GM18520 (cell line): ENCODE results near the gene FUT1.
"Not testable (repeated sequence)": the region's sequence is repeated elsewhere in the genome, so short reads cannot be mapped to it uniquely, and the experiment has no call there.

ENCODE experiments used
- ATAC-seq: cut with Tn5 transposase; IDR thresholded peaks from one replicate; pipeline ENCODE4 v1.9.1; 2021; ENCODE audit not compliant: unreplicated experiment

Gene FUT1

DNA sequence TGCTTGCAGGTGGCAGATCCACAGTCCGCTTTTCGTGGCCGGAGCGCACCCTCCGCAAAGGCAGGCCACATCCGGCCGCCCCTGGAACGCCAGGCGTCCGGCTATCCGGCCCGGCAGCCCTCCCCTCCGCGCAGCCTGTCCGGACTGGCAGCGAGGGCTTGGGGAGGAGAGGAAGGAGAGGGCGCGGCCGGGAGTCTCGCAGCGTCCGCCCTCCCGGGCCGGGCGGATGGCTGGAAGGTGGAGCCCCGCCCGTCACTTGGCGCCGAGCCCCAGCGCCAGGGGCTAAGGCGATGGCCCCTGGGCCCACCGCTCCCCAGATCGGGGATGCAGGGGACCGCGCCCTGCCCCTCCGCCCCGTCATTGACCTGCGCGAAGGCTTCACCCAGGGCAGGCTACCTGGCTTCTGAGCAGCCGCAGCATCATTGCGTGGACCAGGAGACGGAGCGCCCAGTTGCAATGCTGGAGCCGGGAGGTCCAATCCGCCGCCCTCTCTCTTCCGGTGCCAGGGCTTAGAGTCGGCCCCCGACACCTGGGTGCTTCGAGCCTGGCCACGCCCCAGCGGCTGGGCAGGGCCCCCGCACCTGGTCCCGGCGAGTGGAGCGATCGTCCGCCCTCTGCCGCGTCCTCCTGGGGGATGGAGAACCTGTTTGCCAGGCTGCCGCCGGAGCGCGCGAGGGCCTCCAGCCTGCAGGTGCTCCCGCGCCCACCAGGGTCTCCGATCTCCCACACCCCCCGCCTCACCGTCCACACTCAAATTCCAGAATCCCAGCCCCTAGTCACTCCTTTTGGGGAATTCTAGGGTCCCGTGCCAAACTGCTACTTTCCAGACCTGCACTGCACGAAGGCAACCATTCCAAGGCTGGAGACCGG lies at the start of gene FUT1:
FUT1 (minus strand) TSS at position 146 of the 870 bp plus-strand sequence. CDS start 1,360 bp downstream, outside the sequence.
- ATAC-seq = no peak

DNA sequence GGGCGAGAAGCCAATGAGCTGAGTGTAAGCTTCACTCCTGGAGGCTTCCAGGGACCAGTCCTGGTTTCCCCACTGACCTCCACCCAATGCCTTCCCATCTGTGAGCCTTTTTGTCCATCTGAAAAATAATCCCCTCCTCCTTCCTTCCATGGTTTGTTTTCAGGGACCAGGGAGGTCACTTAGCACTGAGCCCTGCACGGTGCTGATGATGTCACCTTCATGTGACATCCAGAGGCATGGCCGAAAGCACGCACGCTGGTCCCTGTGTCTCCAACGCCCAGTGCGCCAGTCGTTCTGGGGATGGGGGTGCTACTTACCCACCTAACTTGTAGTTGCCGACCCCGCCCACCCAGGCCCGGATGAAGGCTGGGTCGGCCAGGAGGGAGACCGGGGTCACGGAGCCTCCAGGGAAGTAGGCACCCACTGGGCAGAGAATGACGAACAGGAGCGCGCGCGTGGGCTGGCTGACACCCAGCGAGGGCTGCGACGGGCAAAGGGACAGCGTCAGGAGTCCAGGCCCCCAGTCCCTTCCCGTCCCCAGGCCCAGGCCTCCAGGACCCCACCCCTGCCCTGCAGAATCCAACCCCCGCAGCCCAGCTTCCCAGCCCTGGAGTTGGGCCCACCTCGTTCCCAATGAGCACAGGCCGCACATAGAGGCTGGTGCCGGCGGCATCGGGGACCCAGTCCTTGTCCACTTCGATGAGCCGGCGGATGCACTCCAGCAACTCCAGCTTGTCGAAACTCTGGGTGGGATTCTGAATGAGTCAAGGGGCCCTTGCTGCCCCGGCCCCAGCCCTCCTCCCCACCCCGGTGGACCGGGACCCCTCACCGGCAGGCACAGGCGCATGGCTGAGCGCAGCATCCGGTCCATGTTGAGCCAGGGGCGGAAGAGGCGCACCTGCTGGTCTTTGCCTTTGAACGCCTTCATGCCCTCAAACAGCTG lies 47.2 kb upstream of the FUT1 start:
- ATAC-seq = no peak

DNA sequence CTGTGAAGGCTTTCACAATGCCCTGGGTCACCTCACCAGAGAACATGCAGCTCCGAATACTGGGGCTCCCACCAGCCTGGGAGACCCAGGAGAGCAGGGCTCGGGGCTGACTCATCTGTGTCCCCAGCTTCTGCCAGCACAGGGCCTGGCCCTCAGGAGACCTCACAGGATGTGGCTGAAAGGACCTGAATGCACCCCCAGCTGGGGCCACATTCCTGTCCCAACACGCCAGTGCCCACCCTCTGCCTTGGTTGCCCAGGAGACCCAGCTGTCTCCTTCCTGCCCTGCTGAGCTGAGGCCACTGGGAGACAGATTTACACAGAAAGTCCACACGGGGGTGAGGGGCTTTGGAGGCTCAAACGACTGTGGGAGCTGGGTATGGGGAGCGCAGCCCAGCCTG lies 46.5 kb upstream of the FUT1 start:
- ATAC-seq = no peak

DNA sequence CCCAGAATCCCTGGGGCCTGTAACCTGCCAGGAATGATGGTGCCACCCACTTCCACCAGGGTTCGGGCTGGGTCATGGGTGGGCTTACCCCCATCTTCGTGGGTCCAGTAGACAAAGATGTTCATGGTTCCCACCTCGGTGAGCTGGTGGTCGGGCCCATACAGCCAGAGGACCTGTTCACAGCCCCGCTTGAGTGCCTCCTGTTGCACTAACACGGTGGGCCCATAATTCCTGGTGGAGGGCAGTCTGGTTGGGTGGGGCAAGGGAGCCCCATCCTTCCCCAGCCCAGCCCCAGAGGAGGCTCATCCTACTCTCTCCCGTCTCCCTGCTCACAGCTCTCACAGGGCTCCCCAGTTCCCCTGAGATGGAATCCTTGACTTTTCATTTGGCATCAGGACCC lies 44.7 kb upstream of the FUT1 start:
- ATAC-seq = no peak

DNA sequence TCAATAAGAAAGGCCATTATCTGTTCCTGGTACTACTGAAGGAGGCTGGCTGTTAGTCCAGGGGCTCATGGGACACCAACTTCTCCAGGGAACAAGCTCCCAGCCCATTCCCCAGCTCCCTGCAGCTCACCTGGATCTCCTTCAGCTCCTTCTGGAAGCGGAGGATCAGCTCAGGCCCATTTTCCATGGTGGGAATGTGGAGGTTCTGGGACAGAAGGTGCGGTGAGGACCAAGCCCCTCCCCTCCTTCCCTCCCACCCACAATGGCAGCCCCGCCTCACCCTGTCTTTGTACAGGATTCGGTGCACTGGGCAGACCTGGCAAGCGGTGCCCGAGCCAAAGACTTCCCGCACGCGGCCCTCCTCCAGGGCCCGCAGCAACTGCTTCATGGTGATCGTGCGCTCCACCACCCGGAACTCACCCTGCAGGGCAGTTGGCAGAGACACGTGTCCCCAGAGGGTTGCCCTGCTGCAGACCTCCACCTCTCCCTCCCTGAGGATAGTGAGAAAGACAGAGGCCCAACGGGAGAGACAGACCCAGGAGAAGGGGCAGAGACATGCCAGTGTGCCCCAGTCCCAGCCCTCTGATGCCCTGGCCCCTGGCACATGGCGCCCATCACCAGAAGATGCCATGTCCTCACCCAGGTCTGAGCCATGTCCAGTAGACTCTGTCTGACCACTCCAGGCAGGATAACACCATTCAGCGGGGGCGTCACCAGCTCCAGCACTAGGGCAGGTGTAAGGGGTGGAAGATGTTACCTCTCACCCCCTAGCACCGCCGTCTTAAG lies 44.0 kb upstream of the FUT1 start:
- ATAC-seq = no peak

DNA sequence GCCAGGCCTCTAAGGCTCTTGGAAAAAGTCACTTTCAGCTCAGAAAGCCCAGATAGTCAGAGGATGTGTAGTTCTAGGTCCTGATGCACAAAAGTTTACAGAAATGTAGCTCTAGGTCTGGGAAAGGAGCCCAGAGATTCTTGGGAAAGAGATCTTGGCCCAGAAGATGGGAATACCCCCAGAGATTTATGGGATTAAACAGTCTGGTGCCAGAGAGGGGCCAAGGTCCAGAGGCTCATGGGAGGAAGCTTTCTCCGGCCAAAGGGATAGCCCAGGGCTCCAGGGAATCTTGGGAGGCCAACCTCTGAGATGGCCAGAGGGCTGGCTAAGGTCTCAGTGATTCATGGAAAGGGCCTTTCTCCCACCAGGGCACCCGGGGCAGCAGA lies 43.2 kb upstream of the FUT1 start:
- no peak for ATAC-seq

DNA sequence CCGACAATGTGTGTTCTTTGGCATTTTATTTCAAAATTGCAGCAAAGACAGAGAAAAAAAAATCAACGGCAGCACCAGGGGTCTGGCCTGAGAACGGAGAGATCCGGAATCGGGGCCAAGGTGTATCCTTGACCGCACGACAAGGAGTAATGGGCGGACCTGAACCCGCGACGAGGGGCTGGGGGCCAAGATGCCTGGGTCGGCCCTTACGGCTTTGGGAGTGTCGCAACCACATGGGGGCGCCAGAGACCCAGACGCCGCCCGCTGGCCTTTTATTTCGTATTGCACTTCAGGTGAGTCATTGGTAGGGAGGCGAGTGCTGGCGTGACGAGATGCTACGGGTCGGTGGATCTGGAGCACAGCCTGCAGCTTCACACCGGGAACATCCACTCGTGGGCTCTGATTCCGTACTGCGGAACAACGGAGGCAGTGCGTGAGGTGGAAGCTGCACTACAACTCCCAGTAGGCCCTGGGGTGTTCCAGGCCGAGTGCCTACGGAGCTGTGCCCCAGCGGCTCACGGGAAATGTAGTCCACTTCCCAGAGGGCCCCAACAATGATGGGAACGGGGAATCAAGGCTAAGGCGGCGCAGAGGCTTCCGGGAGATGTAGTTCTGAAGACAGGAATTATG lies 42.7 kb upstream of the FUT1 start:
- peak; percentile 75 for ATAC-seq

DNA sequence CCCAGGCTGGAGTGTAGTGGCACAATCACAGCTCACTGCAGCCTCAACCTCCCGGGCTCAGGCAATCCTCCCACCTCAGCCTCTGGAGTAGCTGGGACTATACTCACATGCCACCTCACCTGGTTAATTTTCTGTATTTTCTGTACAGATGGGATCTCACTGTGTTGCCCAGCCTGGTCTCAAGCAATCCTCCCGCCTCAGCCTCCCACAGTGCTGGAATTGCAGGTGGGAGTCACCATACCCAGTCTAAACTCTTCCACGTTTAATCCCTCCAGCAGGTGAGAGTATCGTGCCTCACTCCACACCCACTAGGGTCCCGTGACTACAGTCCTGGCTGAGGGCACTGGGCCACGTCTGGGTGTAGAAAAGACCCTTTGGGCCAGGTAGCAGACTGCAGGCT lies 41.9 kb upstream of the FUT1 start:
- no peak for ATAC-seq

DNA sequence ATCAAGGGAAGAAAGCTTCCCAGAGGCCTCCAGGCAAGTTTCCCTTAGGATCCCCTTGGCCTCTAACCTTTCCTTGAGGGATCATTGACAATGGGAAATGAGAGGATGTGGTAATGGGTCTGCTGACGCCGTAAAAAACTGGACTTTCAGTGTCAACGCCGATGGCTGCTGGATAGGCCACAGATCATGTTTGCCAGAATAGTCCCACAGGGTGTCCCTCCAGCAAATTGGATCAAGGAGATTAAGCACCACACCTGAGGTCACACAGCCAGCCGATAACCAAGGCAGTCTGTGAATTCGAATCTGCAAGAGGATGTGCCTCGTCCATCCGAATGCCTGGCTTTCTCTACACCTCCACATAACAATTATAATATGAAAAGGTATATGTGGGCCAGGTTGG lies 40.8 kb upstream of the FUT1 start:
- no peak for ATAC-seq

DNA sequence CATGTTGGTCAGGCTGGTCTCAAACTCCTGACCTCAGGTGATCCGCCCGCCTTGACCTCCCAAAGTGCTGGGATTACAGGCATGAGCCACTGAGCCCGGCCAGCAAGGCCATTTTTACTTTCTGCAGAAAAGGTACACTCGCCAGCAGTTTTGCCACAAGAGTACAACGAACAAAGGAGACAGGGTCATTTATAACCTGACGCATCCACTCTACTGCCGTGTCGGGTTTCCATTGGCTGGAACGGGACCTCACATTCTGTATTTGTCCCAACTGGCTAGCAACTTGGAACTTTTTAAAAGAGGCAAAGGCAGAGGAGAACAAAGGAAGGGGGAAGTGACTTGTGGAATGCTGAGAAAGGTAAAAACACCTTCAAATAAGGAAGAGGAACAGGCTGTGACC lies 34.9 kb upstream of the FUT1 start:
- not testable (repeated sequence) for ATAC-seq

DNA sequence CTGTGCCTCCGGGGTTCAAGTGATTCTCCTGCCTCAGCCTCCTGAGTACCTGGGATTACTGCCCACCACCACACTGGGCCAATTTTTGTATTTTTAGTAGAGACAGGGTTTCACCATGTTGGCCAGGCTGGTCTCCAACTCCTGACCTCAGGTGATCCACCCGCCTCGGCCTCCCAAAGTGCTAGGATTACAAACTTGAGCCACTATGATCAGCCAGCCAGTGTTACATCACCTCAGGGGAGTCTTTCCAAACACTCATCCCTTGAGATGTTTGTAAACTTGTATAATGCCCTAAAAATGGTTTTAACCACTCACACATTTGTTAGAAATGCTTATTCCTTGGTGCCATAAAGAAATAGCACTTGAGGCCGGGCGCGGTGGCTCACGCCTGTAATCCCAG lies 34.0 kb upstream of the FUT1 start:
- not testable (repeated sequence) for ATAC-seq

DNA sequence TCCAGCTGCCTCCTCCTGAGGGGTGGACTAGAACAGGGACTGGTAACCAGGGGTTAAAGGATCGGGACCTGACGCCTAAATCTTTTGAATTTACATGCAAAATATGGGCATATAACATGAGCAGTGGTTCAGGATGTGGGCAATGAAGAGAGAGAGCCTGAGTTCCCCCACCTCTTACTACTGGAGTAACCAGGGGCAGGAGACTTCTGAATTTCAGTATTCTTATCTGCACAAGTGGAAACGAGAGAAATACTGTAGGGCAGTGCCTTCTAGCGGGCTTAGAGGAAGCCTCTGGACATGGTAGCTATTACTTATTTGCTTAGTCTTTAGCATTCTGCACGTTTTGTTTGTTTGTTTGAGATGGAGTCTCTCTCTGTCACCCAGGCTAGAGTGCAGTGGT lies 32.1 kb upstream of the FUT1 start:
- no peak for ATAC-seq

DNA sequence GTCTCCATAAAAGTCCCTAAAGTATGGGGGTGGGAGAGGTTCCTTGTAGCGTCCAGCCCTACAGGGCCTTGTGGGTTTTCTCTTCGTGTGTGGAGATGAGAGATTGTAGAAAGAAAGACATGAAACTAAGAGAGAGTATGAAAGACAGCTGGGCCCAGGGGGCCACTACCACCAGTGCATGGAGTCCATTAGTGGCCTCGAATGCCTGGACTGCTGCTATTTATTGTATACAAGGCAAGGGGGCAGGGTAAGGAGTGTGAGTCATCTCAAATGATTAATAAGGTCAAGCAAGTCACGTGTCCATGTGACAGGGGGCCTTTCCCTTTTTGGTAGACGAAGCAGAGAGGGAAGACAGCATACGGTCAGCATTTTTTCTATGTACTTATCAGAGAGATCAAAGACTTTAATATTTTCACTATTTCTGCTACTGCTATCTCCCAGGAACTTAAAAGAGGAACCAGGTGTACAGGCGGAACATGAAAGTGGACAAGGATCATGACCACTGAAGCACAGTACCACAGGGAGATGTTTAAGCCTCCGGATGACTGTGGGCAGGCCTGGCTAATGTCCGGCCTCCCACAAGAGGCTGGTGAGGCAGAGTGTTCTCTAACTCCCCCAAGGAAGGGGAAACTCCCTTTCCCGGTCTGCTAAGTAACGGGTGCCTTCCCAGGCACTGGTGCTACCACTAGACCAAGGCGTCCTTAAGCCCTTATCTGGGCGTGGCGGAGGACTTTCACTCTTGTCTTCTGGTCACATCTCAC lies 28.4 kb upstream of the FUT1 start:
- no peak for ATAC-seq

DNA sequence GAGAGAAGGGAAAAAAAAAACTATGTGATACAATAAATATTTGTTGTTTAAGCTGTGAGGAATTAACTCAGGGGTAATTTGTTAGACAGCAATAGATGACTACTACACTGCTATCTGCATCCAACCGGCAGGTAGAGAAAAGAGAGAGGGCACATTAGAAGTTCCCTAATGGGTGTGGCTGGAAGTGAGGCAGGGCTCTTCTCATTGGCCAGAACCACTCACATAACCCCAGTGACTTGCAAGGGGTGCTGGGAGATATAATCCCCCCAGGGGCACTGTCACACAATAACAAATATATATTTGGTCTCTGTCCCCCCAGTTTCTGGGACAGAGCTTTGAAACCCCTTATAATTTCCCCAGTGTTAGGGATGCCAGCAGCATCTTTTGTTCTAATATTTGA lies 27.2 kb upstream of the FUT1 start:
- no peak for ATAC-seq

DNA sequence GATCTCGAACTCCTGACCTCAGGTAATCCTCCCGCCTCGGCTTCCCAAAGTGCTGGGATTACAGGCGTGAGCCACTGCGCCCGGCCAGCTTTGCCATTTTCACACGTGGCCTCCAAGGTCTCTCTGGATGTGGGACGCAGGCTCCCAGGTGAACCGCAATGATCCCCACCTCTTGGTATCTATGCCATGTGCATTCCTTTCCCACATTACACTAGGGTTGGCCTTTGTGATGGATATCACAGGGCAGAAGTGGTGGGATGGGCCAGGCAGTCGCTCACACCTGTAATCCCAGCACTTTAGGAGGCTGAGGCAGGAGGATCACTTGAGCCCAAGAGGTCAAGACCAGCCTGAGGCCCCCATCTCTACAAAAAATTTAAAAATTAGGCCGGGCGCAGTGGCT lies 25.3 kb upstream of the FUT1 start:
- ATAC-seq = no peak

DNA sequence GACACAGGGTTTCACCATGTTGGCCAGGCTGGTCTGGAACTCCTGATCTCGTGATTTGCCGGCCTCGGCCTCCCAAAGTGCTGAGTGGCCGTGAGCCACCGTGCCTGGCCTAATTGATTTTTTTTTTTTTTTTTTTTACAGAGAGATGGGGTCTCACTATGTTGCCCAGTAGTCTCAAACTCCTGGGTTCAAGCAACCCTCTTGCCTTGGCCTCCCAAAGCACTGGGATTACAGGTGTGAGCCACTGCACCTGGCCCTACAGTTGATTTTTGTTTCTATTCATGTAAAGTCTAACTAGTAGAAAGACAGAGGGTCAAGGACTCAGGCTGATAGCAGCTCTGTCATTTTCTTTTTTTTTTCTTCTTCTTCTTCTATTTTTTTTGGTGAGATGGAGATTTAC lies 24.7 kb upstream of the FUT1 start:
- ATAC-seq = no peak

DNA sequence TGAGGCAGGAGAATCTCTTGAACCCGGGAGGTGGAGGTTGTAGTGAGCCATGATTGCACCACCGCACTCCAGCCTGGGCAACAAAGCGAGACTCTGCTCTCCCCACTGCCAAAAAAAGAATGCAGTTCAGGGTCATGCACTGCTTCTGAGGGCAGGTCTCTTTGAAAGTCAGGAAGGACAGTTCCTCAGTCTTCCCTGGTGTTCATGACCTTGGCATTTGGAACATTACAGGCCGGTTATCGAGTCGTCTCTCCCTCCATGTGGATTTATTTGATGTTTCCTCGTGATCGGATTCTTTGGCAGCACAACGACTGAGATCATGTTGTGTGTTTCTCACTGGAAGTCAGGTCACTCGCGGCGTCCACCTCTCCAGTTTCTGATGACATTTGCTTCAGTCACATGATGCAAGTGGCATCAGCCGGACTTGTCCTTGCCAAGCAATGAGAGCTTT lies 20.1 kb upstream of the FUT1 start:
- no peak for ATAC-seq

DNA sequence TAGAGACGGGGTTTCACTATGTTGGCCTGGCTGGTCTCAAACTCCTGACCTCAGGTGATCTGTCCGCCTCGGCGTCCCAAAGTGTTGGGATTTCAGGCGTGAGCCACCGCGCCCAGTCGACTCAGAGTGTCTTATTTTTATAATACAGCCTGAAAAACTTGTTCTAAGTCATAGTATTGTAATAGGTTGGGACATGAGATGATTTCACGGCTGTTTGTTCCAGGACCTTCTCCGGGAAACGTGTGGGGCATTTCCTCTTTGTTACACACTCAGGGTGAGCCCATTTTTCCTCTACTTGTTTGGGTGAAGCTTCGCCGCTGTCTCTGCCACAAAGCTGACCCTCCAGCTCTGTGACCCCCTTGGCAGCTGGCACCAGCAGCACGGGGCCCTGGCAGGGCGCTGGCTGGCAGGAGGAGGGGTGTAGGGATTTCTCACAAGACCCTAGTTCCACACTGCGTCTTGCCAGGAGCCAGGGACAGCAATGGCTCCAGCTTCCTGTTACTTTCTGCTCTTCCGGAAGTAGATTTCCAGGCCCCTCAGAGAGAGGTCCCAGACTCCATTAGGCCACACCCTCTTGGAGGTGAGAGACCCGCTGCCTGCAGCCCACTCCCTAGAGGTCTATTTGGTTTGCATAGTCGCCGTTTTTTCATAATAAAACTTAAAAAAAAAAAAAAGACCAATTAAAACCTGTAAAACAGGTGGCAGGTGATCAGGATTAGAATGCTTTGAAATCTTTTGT lies 18.5 kb upstream of the FUT1 start:
- ATAC-seq = no peak

DNA sequence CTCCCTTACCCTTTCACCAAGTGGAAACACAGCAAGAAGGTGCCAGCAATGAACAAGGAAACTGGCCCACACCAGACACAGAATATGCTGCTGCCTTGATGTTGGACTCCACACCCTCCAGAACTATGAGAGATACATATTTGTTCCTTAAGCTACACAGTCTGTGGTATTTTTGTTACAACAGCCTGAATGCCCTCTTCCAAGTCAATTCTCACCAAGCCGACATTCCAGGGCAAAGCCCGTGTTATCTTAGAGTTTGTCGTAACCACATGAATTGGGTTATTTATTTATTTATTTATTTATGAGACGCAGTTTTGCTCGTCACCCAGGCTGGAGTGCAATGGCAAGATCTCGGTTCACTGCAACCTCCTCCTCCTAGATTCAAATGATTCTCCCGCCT lies 17.8 kb upstream of the FUT1 start:
- ATAC-seq = no peak
